ENCODE results near the gene PARVB. TPM values are rescaled to one million over a fixed set of nuclear protein-coding genes. Genes with fewer than 3 reads are reported as not detected.
A peak's percentile ranks its signal among the peaks of the same experiment; 100 is the strongest.

Gene PARVB
- total and polyA plus RNA-seq, 10 of the 15 experiments (the other 5 are each of a cell fraction or from before 2014, with no cell fraction given): 5.2 to 264 (median 76.0) TPM

DNA sequence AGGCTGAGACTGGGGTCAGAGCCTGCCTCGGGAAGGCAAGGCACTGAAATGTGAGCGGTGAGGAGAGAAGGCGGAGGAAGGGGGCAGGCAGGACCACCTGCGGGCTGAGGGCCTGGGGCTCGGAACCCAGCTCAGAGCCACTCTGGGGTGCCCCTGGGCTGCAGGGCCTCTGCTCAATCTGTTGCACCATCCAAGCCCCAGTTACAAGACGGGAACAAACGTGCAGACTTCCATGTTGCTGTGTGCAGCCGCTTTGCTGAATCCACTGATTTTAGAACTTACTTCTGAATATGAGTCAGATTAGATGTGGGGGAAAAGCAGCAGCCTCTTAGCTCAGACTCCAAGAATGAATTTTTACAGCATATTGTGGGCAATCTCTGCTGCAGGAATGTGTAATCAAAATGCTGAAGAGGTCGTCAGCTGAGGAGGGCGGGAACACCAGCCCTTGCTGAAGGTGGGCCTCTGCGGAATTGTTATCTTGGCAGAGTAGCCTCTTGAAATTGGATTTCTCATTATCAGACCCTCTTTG lies 178.2 kb downstream of the PARVB start:
- ChIA-PET RAD21 (ENCODE audit: unreplicated experiment) (no interaction called here), CTCF (interaction anchor here (1.1 kb wide), 1 partner anchor 27 kb away, joined by 3 read pairs; no protein-coding TSS in a partner anchor)

DNA sequence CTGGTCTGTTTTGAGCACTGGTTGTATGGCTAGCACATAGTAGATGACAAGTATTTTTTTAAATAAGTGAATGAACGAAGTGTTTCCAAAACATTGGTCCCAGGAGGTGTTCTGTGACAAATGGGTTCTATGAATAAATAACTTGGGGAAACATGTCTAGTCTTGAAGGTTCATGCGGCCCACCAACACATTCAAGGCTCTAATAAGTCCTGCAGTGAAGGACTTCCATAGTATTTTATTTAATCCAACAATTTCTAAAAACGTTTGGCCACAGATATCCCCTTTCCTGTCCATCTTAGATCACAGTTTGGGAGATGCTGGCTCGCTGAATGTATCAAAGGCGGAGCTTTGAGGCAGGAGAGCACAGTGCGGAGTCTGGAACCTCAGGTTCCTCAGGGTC lies 179.1 kb downstream of the PARVB start:
- Histone ChIP-seq H3K9me3 (replicated peaks; ENCODE audit: control insufficient read depth, insufficient read depth, low read length) (no peaks in the 10 kb centered on the region), H3K36me3 (ENCODE audit: control insufficient read depth in 2 of 2, insufficient read depth in 2 of 2, low read length in 1 of 2) (0 out of 4 replicates have a peak, but pooled peaks cover 0 to 2% of the 10 kb centered on the region in 2 experiments), H3K27me3 (replicated peaks in 1 of 2; ENCODE audit: control insufficient read depth in 2 of 2, insufficient read depth in 2 of 2, low read length in 1 of 2) (no peaks in the 10 kb centered on the region), H3K4me2 (ENCODE audit: control insufficient read depth, insufficient read depth) (no peak overlapping the region), H3K79me2 (ENCODE audit: control insufficient read depth, insufficient read depth, low read length) (no peaks in the 10 kb centered on the region), H3K4me3 (no peak overlapping the region), H2AFZ (ENCODE audit: control insufficient read depth, low read depth, low read length) (no peak overlapping the region), H4K20me1 (ENCODE audit: control insufficient read depth, insufficient read depth) (no peaks in the 10 kb centered on the region), H3K9ac (ENCODE audit: control insufficient read depth, insufficient read depth, low read length) (no peak overlapping the region), H3K27ac (ENCODE audit: control insufficient read depth, insufficient read depth) (no peak overlapping the region), H3K4me1 (ENCODE audit: control insufficient read depth, insufficient read depth, low read length) (peaks cover 9% of the 10 kb centered on the region)
- ChIA-PET POLR2A (no interaction called here), SMC1A (ENCODE audit: uncharacterized antibody, unreplicated experiment) (no interaction called here), RAD21 (ENCODE audit: unreplicated experiment) (no interaction called here), CTCF (interaction anchor here (1.1 kb wide), 1 partner anchor 28 kb away, joined by 3 read pairs; no protein-coding TSS in a partner anchor)
- BruUV-seq (replicated peaks): TSS peak; percentile 42
- DNase-seq (ENCODE audit: low read depth, low spot score) (no peak), FAIRE-seq (no peak), ATAC-seq (no peak)
- intact Hi-C loops (cut with micrococcal nuclease; ENCODE audit: unreplicated experiment): no loop called here
- in situ Hi-C loops (cut with MboI): no loop called here
- no peak for TF ChIP-seq YBX1 (IDR thresholded peaks at IDR 0.05)
- TF ChIP-seq HDAC6 (IDR thresholded peaks at IDR 0.05; ENCODE audit: unreplicated experiment): no peak
- no peak for TF ChIP-seq ZBED1 (IDR thresholded peaks at IDR 0.05; ENCODE audit: borderline replicate concordance)
- TF ChIP-seq SMAD5 (IDR thresholded peaks at IDR 0.05; ENCODE audit: low read depth): no peak
- WGBS (ENCODE audit: insufficient coverage, insufficient replicate concordance, low lambda C conversion rate, missing lambda C conversion rate): 58% methylated on average over 6 of the region's 6 CpGs

More for the DNA sequence above, 178.2 kb downstream of the PARVB start:
- no peak for TF ChIP-seq ZSCAN29 (IDR thresholded peaks at IDR 0.05)
- no peak for TF ChIP-seq CBX3 (IDR thresholded peaks at IDR 0.05; ENCODE audit: borderline replicate concordance, low read depth)
- TF ChIP-seq ZNF24 (IDR thresholded peaks at IDR 0.05): no peak
- no peak for TF ChIP-seq YY1 (IDR thresholded peaks at IDR 0.05; ENCODE audit: low read depth, low read length)
- TF ChIP-seq PAX5 (IDR thresholded peaks at IDR 0.05; ENCODE audit: borderline replicate concordance, low read depth, low read length): no peak
- TF ChIP-seq CREM (IDR thresholded peaks at IDR 0.05; ENCODE audit: low read depth): no peak
- TF ChIP-seq ETV6 (conservative IDR thresholded peaks at IDR 0.05 in 1 of 2, IDR thresholded peaks at IDR 0.05 in 1 of 2; ENCODE audit: borderline replicate concordance in 1 of 2, low read depth in 1 of 2): no peak
- TF ChIP-seq RUNX3 (IDR thresholded peaks at IDR 0.05; ENCODE audit: low read length): no peak
- TF ChIP-seq SREBF1 (IDR thresholded peaks at IDR 0.05; ENCODE audit: low read length): no peak
- no peak for TF ChIP-seq HDGF (IDR thresholded peaks at IDR 0.05)
- TF ChIP-seq ZNF207 (IDR thresholded peaks at IDR 0.05; ENCODE audit: borderline replicate concordance): no peak
- no peak for TF ChIP-seq IKZF1 (conservative IDR thresholded peaks at IDR 0.05)
- SMC1A ChIA-PET (ENCODE audit: uncharacterized antibody, unreplicated experiment): no interaction called here
- no peaks in the 10 kb centered on the region for H3K9me3 ChIP-seq (replicated peaks; ENCODE audit: control insufficient read depth, insufficient read depth, low read length)
- WGBS (ENCODE audit: insufficient coverage, insufficient replicate concordance, low lambda C conversion rate, missing lambda C conversion rate): 67% methylated on average over 11 of the region's 11 CpGs
- 0 out of 4 replicates have a peak, but pooled peaks cover 0 to 2% of the 10 kb centered on the region in 2 experiments for H3K36me3 ChIP-seq (ENCODE audit: control insufficient read depth in 2 of 2, insufficient read depth in 2 of 2, low read length in 1 of 2)
- no peak overlapping the region for H2AFZ ChIP-seq (ENCODE audit: control insufficient read depth, low read depth, low read length)
- ATAC-seq (no peak), FAIRE-seq (no peak), DNase-seq (ENCODE audit: low read depth, low spot score) (no peak)
- H3K79me2 ChIP-seq (ENCODE audit: control insufficient read depth, insufficient read depth, low read length): no peaks in the 10 kb centered on the region
- H3K27me3 ChIP-seq (replicated peaks in 1 of 2; ENCODE audit: control insufficient read depth in 2 of 2, insufficient read depth in 2 of 2, low read length in 1 of 2): no peaks in the 10 kb centered on the region
- BruUV-seq (replicated peaks): no TSS peak
- H4K20me1 ChIP-seq (ENCODE audit: control insufficient read depth, insufficient read depth): no peaks in the 10 kb centered on the region
- peaks cover 9% of the 10 kb centered on the region for H3K4me1 ChIP-seq (ENCODE audit: control insufficient read depth, insufficient read depth, low read length)
- H3K4me3 ChIP-seq: no peak overlapping the region
- in situ Hi-C loops (cut with MboI) (no loop called here), intact Hi-C loops (cut with micrococcal nuclease; ENCODE audit: unreplicated experiment) (no loop called here)
- H3K27ac ChIP-seq (ENCODE audit: control insufficient read depth, insufficient read depth): no peak overlapping the region
- H3K9ac ChIP-seq (ENCODE audit: control insufficient read depth, insufficient read depth, low read length): no peak overlapping the region
- H3K4me2 ChIP-seq (ENCODE audit: control insufficient read depth, insufficient read depth): no peak overlapping the region
- POLR2A ChIA-PET: no interaction called here

Measured in GM12878 (cell line).